Stimulated activated CD8-positive, alpha-beta memory T cell treated with anti-CD3 and anti-CD28 coated beads, Interleukin-4, amount 100 ng/mL, for 48 hours (primary cell): ENCODE measurements around the gene BACH2.

Source experiments
- DNase-seq: peaks from one replicate; pipeline ENCODE4 v3.0.0-alpha.2; 2020

BACH2 gene

GRCh38 chr6:90015883-90016282, 280.8 kb downstream of the BACH2 start:
- DNase-seq = no peak

- no peak for DNase-seq
These were observed 287.6 kb downstream of the BACH2 start for GRCh38 chr6:90008908-90009501.

DNA sequence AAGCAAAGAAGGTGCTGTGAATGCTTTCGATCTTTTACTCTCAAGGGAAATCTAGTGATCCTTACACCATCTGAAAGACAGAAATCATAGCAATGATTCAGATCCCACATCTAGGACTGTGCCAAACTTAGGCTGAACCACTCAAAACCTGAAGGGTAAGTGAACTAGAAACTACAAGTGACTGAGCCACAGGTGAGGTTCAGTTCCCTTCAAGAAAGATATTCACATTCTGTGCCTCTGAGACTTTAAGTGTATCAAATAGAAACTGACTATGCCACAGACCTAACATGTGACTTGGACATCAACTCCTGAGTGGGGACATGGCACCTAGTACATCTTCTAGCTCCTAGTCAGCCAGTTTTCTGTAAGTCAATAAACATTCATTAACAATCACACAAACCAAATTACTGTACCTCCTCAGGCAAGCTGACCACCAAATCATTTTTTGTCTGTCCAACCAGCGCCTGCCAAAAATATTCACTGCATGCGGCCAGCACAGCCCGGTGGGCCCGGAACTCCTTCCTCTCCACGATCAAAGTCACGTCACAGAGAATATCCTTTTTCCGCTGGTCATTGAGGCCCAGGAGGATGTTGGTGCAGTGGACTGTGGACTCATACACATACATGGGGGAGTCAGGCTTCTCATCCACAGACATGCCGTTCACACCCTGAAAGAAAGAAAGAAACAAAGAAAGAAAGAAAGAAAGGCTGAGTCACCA, 288.3 kb downstream of the BACH2 start:
- DNase-seq = no peak

DNA sequence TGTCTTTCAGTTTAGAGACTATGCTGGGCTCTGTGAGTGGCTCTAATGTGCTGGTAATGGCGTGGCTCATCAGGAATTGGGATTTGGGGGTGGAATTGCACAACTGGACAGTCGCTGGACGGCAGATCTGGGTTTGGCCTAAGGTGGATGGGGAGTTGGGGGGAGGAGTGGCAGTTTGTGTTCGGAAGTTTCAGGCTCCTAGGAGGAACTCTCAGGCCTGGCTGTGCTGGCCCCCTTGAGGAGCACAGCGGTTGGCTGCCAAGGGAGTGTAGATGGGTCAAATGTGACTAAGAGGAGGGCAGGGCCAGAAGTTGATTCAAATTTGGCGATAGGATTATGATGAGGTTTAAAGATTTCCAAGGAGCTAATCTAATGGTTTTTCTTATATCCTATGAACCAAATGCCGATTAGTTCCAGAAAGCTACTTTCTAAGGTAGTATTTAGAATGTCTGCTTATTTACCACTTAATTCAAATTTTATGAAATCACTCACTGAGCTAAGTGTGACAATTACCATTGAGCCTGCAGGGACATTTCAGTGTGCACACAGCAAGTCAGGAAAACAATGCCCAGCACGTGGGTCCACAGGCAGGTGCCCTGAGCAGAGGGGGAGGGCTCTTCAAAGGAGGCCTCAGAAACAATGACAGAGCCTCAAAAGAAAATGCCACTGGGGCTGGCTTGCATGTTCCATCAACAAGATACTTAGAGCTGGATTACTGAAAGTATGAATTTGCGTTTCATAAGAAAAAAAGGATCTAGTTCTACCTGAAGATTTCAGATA, 291.4 kb downstream of the BACH2 start:
- no peak for DNase-seq

GRCh38 chr6:90004511-90004910, 292.1 kb downstream of the BACH2 start:
- no peak for DNase-seq

- no peak for DNase-seq
These were observed 292.7 kb downstream of the BACH2 start for GRCh38 chr6:90003941-90004340.

GRCh38 chr6:90003069-90003795, 293.4 kb downstream of the BACH2 start:
- DNase-seq = no peak

DNA sequence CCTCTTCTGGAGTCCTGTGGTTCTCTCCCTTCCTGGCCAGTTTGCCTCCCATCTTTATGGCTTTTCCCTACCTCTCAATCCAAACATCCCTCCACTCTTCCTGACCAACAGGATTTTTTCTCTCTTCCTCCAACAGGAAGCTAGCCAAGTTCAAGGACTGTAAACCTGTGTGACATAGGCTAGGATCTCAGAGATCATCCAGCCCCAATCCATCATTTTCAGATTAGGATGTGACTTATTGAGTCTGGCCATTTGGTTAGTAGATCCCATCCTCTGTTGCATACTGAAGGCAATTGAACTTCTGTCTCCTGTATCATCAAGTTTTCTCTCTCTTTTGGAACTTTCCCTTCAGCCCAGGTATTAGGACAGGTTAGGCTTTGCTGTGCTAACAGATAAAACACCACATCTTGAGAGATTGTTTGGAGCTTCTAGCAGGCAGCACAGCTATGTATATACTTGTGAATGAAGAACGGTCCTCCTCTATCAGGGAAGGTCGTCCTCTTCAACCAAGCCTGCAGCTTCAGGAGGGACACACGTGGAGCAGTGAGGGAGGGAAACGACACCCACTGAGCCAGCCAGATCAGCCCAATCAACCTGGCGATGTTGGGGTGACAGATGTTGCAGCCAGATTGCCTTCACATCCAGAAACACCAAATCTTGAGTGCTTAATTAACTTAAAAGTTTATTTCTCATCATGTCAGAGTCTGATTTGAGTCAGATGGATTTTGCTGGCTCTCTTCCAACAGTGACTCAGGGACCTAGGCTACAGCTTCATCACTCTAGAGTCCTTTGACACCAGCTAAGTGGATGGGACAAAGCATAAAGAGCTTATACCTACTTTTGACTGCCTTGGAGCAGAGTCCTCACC, 295.5 kb downstream of the BACH2 start:
- peak; percentile 66 for DNase-seq

DNA sequence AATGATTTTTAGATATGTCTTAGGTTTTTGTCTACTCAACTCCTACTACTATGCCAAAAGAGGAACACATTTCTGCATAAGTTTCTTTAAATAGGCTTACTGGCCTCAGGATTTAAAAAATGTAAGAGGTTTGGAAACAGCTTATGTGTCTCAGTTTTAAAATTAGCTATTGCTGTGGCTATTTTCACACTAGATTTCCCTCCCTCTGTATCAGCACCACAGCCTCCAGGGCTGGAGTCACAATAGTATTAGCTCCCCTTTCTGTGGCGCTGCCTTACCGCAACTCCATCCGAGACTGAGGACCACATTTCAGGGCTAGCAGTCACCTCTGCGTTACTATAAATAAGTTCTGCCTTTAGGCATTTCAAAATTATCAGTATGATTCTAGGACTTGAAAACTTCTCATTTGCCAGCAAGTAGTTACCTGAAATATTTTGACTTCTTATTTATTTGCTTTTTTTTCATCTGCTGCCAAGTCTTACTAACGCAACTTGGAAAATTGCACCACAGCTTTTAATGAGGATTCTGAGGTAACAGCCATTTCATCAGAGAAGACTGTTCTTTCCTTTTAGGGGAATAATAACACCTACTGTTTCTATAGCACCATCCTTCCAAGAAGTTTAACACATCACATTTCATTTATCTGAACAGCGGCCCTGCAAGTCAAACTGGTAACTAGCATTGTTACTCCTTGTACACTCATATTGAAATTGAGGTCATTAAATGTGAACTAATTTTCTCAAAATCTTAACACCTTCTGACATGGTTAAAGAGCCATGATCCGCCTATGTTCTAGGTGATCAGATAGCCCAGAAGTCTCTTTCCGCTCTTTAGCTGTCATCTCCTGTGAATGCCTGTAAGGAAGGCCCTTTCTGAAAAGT, 296.5 kb downstream of the BACH2 start:
- no peak for DNase-seq

DNA sequence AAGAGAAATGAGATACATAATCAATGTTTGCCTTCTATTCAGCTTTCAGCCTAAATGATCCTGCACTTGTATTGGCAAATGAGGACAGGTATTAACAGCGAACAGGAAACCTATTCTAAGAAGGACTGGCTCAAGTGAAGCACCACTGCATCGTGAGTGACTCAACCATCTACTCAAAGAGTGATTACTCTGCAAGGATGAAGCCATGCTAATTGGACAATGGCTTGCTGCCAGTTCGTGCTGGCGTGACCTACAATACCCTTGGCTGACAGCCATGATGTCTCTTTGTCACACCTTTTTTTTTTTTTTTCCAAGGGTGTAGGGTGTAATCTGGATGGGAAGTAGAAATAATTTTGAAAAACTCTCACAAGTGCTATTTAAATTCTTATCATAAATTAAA, 297.5 kb downstream of the BACH2 start:
- DNase-seq = no peak

GRCh38 chr6:89997456-89998445, 298.9 kb downstream of the BACH2 start:
- no peak for DNase-seq

DNA sequence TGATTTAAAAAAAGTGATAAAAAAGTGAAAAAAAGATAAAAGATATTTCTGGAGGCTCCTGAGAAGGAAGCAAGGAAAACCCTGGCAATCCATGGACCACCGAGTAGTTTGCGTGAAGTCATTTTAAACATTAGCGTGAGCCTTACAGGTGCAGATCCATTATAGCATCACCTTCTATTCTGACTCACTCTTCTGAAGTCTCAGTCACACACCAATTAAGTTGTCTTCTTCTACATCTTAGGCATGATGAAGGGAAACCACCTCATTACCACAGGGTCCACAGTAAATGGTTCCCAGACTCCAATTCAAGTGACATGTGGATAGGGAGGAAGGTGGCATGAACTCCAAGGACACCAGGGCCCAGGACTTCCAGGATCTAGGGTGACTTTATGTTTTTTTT, 303.2 kb downstream of the BACH2 start:
- no peak for DNase-seq

GRCh38 chr6:89992818-89993217, 303.8 kb downstream of the BACH2 start:
- DNase-seq = no peak

DNA sequence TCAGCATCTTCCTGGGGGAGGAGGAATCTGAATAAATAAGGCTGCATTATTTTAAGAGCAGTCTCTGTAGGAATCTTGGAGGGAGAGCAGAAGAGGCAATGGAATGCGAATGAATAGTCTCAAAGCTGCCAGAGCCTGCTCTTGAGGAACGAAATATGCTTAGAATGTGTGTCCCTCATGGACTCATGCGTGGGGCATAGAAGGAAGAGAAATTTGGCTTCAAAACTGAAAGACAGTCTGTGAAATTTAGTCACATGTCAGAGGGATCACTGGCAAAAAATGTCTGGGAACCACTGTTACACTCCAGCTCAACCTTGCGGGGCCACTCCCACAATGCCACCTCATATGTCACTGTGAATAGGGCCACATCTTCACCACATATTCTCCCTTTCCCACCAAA, 306.9 kb downstream of the BACH2 start:
- DNase-seq = no peak

GRCh38 chr6:89987830-89988229, 308.8 kb downstream of the BACH2 start:
- no peak for DNase-seq

DNA sequence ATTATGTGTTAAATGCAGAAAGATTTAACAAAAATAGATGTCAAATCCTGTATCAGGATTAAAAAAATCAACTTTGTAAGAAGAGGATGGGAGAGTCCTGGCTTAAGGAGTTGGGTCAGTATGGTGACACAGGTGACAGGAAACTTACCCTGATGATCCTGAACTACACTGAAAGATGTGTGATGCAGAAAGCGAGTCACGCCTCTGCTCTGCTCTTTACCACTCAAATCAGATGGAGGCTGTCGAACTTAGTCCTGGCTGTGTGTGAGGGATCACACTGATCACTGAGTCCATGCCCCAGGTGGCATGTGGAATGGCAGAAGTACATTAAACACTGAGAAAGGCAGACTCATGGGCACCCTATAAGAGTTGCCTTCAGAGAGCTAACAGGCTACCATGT, 309.5 kb downstream of the BACH2 start:
- no peak for DNase-seq

DNA sequence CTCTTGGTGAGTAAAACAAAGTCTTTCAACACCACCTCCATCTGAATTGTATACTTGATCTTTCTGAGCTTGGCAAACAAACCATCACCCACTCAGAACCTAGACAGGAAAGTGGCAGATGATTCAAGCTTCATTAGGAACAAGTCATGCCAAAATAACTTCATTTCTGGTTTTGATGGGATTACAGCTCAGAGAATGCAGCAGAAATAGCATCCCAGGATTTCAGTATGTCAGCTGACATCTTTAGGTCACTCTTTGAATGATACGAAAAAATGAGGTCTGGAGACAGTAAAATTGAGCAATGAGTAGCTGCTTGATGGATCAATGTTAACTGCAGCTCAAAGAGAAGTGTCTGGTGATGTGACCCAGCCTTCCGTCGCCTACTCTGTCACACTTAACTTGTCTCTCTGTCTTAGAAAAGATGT, 310.0 kb downstream of the BACH2 start:
- DNase-seq = no peak

DNA sequence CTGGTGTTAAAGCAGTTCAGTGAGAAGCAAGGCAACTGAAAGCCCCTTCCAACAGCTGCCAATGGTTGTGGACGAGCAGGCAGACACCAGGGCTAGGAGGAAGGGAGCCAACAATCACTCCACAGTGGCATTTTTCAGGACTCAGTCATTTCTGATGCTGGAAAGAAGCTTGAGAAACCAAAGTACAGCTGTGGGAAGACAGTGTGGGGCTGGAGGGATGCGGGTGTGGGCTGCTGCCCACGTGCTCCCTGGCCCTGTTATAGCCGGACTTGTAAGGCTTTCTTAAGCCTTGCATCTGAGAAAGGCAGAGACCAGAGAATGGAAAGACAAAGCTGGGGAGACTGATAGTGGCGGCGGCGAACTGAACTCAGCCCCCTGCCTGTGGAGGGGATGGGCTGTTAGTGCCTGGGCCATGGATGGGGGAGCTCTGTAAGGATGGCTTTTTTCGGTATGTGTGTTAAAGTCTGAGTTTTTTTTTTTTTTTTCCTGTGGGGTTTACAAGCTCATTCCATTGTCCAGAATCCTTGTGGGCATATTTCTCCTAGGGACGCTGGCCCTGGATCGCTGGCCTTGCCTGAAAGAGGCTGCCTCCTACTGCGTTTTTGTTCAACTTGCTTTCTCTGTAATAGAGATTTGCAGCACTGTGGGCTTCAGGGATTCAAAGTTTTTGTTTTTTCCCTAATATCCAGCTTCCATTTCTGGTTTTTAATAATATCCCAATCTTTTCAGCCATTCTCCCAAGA, 310.7 kb downstream of the BACH2 start:
- no peak for DNase-seq
